GM12878 (cell line): ENCODE results near the gene RAB11FIP2. TPM values are rescaled to one million over a fixed set of nuclear protein-coding genes. Genes with fewer than 3 reads are reported as not detected.

ENCODE experiments used
- CTCF ChIP-seq, 3 experiments: IDR thresholded peaks in 2 of 3; conservative IDR thresholded peaks in 1 of 3; 2 replicates each; pipeline ENCODE4 v1.5.1; 2011; ENCODE audit warnings: low read depth in 3 of 3, low read length in 3 of 3, mild to moderate bottlenecking in 3 of 3, control low read depth in 2 of 3, moderate library complexity in 2 of 3, inconsistent platforms in 1 of 3, mixed read lengths in 1 of 3; ENCODE audit not compliant: control insufficient read depth in 2 of 3, insufficient read depth in 1 of 3; ENCODE audit errors: extremely low read depth in 1 of 3
- MAX ChIP-seq: IDR thresholded peaks from 2 replicates; pipeline ENCODE4 v1.6.1; 2012; ENCODE audit warnings: low read depth, low read length, improper control_type of control experiment
- MEF2A ChIP-seq: IDR thresholded peaks from 2 replicates; pipeline ENCODE4 v1.6.1; 2011; ENCODE audit warnings: low read depth, mild to moderate bottlenecking, low read length, moderate library complexity; ENCODE audit not compliant: insufficient read depth
- MLLT1 ChIP-seq: fragments of 450-650 bp; IDR thresholded peaks from 2 replicates; pipeline ENCODE4 v1.6.1; 2016; ENCODE audit warnings: mild to moderate bottlenecking
- MXI1 ChIP-seq: fragments of 150-350 bp; IDR thresholded peaks from 2 replicates; pipeline ENCODE4 v1.6.1; 2011; ENCODE audit warnings: low read depth, mild to moderate bottlenecking, inconsistent platforms, low read length, improper control_type of control experiment
- MYB ChIP-seq: fragments of 150-350 bp; IDR thresholded peaks from 2 replicates; pipeline ENCODE4 v1.6.1; 2014; ENCODE audit warnings: mild to moderate bottlenecking, low read depth, low read length, borderline replicate concordance
- POU2F2 ChIP-seq: IDR thresholded peaks from 3 replicates; pipeline ENCODE4 v1.6.1; 2011; ENCODE audit warnings: low read depth, mild to moderate bottlenecking, low read length, borderline replicate concordance
- REST ChIP-seq: IDR thresholded peaks from 2 replicates; pipeline ENCODE4 v1.6.1; 2012; ENCODE audit warnings: mild to moderate bottlenecking, low read depth, low read length
- RFX5 ChIP-seq: IDR thresholded peaks from 2 replicates; pipeline ENCODE4 v1.6.1; 2011; ENCODE audit warnings: low read depth, low read length, improper control_type of control experiment
- TCF3 ChIP-seq: IDR thresholded peaks from 2 replicates; pipeline ENCODE4 v1.6.1; 2012; ENCODE audit warnings: low read depth, mild to moderate bottlenecking, low read length, borderline replicate concordance; ENCODE audit not compliant: insufficient read depth
- polyA plus RNA-seq, 11 experiments: library from polyadenylated mRNA; depleted of rRNA in 4 of 11; unstranded in 6 of 11; stranded (reverse) in 5 of 11; fragments of >200 nt; fragmentation: Nextera tagmentation in 4 of 11; fragmentation: Illumina TruSeq in 1 of 11; extraction: Ambion mirVana in 4 of 11; extraction: Trizol in 1 of 11; gene quantifications; 1 replicate in 1 of 11; 2 replicates in 10 of 11; pipeline versions ENCODE4 v1.2.1 to v1.2.3, GENCODE V29; 2011 to 2016; ENCODE audit warnings: inconsistent platforms in 2 of 11, missing spikeins in 2 of 11, low read depth in 1 of 11
- total RNA-seq, 4 experiments: library from RNA; depleted of rRNA in 3 of 4; stranded (reverse); fragments of >200 nt in 3 of 4; fragmentation: Illumina TruSeq in 1 of 4; extraction: Trizol in 1 of 4; gene quantifications; 2 replicates each; pipeline versions ENCODE4 v1.2.1 to v1.2.3, GENCODE V29; 2013 to 2021

RAB11FIP2 gene
- total and polyA plus RNA-seq, 10 of the 15 experiments (the other 5 are each of a cell fraction or from before 2014, with no cell fraction given): 1.8 to 16.7 (median 4.3) TPM

- TF ChIP-seq REST (no peak), POU2F2 (no peak), TCF3 (no peak), CTCF (IDR thresholded peaks at IDR 0.05 in 2 of 3, conservative IDR thresholded peaks at IDR 0.05 in 1 of 3; ENCODE audit: control insufficient read depth in 2 of 3, extremely low read depth in 1 of 3, insufficient read depth in 1 of 3, low read depth in 3 of 3, low read length in 3 of 3) (no peak), MAX (no peak), MEF2A (no peak), RFX5 (no peak), MYB (no peak), MLLT1 (no peak), MXI1 (no peak)
Observed at GRCh38 chr10:118057361-118057760, 10.6 kb upstream of the RAB11FIP2 start (continued).
